KMS-11 (cell line): ENCODE data around the gene SAC3D1.

Experiments
- H2AFZ ChIP-seq: fragments of 200-600 bp; sonication (generic); 2 replicates; pipeline ENCODE4 v1.6.1; 2016; ENCODE audit warnings: antibody characterized with exemption, mixed run types, low read depth
- H3K27ac ChIP-seq: fragments of 200-600 bp; sonication (generic); 2 replicates; pipeline ENCODE4 v1.6.1; 2016; ENCODE audit warnings: mild to moderate bottlenecking, mixed run types
- H3K27me3 ChIP-seq: fragments of 200-600 bp; sonication (generic); 2 replicates; pipeline ENCODE4 v1.6.1; 2017; ENCODE audit warnings: mild to moderate bottlenecking, low read depth, mixed run types, moderate library complexity; ENCODE audit not compliant: insufficient read depth
- H3K36me3 ChIP-seq: fragments of 200-600 bp; sonication (generic); 2 replicates; pipeline ENCODE4 v1.6.1; 2017; ENCODE audit warnings: mild to moderate bottlenecking, mixed run types; ENCODE audit not compliant: insufficient read depth
- H3K4me1 ChIP-seq: fragments of 200-600 bp; sonication (generic); 2 replicates; pipeline ENCODE4 v1.6.1; 2016; ENCODE audit warnings: mild to moderate bottlenecking, low read depth, mixed run types; ENCODE audit not compliant: poor library complexity, severe bottlenecking
- H3K4me2 ChIP-seq: fragments of 200-600 bp; sonication (generic); 2 replicates; pipeline ENCODE4 v1.7.0; 2016; ENCODE audit warnings: mild to moderate bottlenecking, mixed run types
- H3K4me3 ChIP-seq: fragments of 200-600 bp; sonication (generic); IDR thresholded peaks from 2 replicates; pipeline ENCODE4 v1.6.1; 2017; ENCODE audit warnings: low read depth, low read length, mixed read lengths; ENCODE audit not compliant: insufficient read depth
- H3K79me2 ChIP-seq: fragments of 200-600 bp; sonication (generic); 2 replicates; pipeline ENCODE4 v1.6.1; 2016; ENCODE audit warnings: low read depth, mixed run types; ENCODE audit not compliant: insufficient read depth
- H3K9ac ChIP-seq: fragments of 200-600 bp; sonication (generic); 2 replicates; pipeline ENCODE4 v1.6.1; 2016; ENCODE audit warnings: mild to moderate bottlenecking, mixed run types
- H4K20me1 ChIP-seq: fragments of 200-600 bp; sonication (generic); 2 replicates; pipeline ENCODE4 v1.6.1; 2016; ENCODE audit warnings: mild to moderate bottlenecking, mixed run types; ENCODE audit not compliant: insufficient read depth
- CTCF ChIP-seq: fragments of 200-600 bp; sonication (generic); conservative IDR thresholded peaks from 2 replicates; pipeline ENCODE4 v1.6.1; 2017; ENCODE audit warnings: low read depth, mild to moderate bottlenecking, antibody characterized with exemption, low read length, moderate library complexity, mixed read lengths

SAC3D1 gene

GRCh38 chr11:65071907-65072630, 31.1 kb downstream of the SAC3D1 start:
- TF ChIP-seq CTCF = no peak
- H3K4me2 ChIP-seq = peak overlapping the region; percentile 29; the same call in 1 of the 2 replicates
- H3K27me3 ChIP-seq = no peaks in the 10 kb centered on the region
- no peaks in the 10 kb centered on the region for H3K36me3 ChIP-seq
- no peaks in the 10 kb centered on the region for H4K20me1 ChIP-seq
- no peak overlapping the region for H2AFZ ChIP-seq
- no peak overlapping the region for H3K9ac ChIP-seq
- H3K4me3 ChIP-seq = no peak overlapping the region
- peaks cover 10% of the 10 kb centered on the region; the same call in 1 of the 2 replicates for H3K79me2 ChIP-seq
- peak overlapping the region; percentile 18 for H3K27ac ChIP-seq
- peaks cover 20% of the 10 kb centered on the region for H3K4me1 ChIP-seq

- TF ChIP-seq CTCF = no peak
- Histone ChIP-seq H3K4me3 (no peak overlapping the region), H3K79me2 (peaks cover 15% of the 10 kb centered on the region; the same call in 1 of the 2 replicates), H3K27ac (peak overlapping the region; percentile 18; the same call in 1 of the 2 replicates), H3K4me2 (no peak overlapping the region; the same call in 1 of the 2 replicates), H3K27me3 (no peaks in the 10 kb centered on the region), H2AFZ (no peak overlapping the region), H3K4me1 (peaks cover 25% of the 10 kb centered on the region), H3K36me3 (no peaks in the 10 kb centered on the region), H3K9ac (no peak overlapping the region), H4K20me1 (no peaks in the 10 kb centered on the region)
Measured at GRCh38 chr11:65072631-65072966, 31.6 kb downstream of the SAC3D1 start.

GRCh38 chr11:65077451-65077850, 36.4 kb downstream of the SAC3D1 start:
- Histone ChIP-seq H3K36me3 (0 out of 2 replicates have a peak, but pooled peaks cover 3% of the 10 kb centered on the region), H3K9ac (no peak overlapping the region), H2AFZ (no peak overlapping the region), H3K4me1 (peaks cover 60% of the 10 kb centered on the region), H3K27ac (peak overlapping the region; percentile 60; the same call in 1 of the 2 replicates), H4K20me1 (no peaks in the 10 kb centered on the region), H3K27me3 (no peaks in the 10 kb centered on the region), H3K4me2 (peak overlapping the region; percentile 47; the same call in 1 of the 2 replicates), H3K4me3 (no peak overlapping the region), H3K79me2 (peaks cover 63% of the 10 kb centered on the region)
- no peak for TF ChIP-seq CTCF

GRCh38 chr11:65078151-65078550, 37.1 kb downstream of the SAC3D1 start:
- H3K27ac ChIP-seq = peak overlapping the region; percentile 60

More at GRCh38 chr11:65078151-65078550, 37.1 kb downstream of the SAC3D1 start:
- Histone ChIP-seq H3K36me3 (0 out of 2 replicates have a peak, but pooled peaks cover 3% of the 10 kb centered on the region), H3K4me3 (no peak overlapping the region), H3K4me2 (peak overlapping the region; percentile 47), H4K20me1 (no peaks in the 10 kb centered on the region), H3K79me2 (peaks cover 70% of the 10 kb centered on the region), H3K9ac (no peak overlapping the region; the same call in 1 of the 2 replicates), H2AFZ (no peak overlapping the region), H3K4me1 (peaks cover 63% of the 10 kb centered on the region), H3K27me3 (no peaks in the 10 kb centered on the region)
- peak; percentile 68 for TF ChIP-seq CTCF
